Inferior parietal cortex (tissue), 1 donor: ENCODE results near the gene APBA1.

Experiments
- DNase-seq: peaks from one replicate; pipeline ENCODE4 v3.0.0-alpha.2; 2016; ENCODE audit errors: extremely low spot score

Gene APBA1

DNA sequence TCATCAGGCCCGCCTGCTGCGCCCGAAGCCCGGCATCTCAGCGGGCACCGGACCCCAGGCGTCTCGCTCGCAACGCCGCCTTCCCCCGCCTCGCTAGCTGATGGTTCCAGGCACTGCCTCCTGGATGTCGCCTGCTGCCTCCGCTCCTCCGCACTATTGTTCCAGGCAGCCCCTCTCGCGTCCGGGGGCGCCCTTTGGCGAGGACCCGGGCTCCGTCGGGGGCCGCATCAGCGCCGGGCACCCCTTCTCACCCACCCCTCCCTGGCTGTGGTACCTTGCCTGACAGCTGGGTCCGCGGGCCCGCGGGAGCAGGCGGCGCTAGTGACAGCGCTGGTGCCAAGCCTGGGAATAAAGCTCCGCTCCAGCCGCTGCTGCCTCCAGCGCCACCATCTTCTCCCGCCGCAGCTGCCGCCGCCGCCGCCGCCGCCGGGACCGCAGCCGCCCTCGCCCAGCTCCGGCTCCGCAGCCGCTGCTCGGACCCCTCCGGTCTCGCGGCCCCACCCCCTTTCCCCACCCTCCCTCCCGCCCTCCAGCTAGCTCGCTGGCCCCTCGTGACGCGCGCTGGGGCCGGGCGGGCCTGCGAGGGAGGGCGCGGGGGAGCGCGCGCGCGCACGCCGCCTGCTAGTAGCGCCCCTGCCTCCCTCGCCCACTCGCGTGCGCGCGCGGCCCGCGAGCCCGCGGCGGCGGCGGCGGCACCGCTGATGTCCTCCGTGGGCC lies at the start of gene APBA1:
Gene APBA1, minus strand, starts transcription at position 493 of the 717 bp plus-strand sequence.
- peak; percentile 67 for DNase-seq

DNA sequence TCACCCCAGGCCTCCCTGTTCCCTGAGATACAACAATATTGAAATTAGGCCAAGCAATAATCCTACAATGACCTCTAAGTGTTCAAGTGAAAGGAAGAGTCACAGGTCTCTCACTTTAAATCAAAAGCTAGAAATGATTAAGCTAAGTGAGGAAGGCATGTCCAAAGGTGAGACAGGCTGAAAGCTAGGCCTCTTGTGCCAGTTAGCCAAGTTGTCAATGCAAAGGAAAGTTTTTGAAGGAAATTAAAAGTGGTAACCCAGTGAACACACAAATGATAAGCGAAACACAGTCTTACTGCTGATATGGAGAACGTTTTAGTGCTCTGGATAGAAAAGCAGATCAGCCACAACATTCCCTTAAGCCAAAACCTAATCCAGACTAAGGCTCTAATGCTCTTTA lies 47.8 kb upstream of the APBA1 start:
- no peak for DNase-seq

DNA sequence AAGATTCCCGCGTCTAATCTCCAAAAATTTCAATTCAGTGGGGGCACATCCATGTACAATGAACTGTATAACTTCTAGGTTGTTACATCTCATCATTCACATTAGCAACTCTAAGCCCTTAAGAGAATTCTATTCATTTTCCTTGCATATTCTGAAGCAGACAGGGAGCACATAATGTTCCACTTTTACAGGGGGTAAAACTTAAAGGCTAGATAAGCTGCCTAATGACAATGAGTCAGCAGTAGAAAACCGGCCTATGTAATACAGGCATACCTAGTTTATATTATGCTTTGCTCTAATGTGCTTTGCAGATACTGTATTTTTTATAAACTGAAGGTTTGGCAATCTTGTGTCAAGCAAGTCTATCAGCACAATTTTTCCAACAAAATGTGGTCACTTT lies 47.2 kb upstream of the APBA1 start:
- no peak for DNase-seq

DNA sequence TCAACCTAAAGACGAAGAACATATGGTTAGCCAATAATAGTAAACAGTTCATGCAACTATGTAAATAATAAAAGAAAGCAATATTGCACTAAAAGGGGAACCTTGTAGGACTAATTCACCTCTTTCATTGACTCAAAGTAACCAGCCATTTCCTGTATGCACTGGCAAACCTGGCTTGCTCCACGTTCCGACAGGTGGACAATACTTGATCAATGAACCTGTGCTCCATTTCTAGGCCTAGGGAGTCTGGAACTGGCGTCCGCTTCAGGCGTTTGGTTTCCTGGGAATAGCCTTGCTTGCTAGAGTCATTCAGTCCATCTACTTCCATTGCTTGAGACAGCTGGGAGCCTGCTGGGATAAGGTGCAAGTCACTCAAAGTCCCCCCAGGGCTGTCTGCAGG lies 46.0 kb upstream of the APBA1 start:
- no peak for DNase-seq

DNA sequence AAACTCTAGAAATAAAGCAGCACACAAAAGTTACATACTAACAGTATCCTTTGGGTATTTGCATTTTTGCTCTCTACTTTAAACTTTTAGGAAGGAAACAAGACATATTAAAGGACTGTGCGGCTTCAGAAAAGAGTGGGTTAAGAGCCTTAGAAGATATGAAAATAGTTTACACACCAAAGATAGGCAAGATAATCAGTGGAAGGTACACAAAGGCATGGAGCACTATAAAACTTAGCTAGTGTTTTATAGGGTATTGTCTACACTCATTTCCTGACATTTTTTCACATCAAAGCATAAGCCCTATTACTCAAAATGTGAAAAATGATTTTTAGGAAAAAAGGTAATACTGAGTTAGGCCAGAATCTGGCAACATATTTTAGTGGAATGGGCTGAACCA lies 43.7 kb upstream of the APBA1 start:
- DNase-seq = no peak

DNA sequence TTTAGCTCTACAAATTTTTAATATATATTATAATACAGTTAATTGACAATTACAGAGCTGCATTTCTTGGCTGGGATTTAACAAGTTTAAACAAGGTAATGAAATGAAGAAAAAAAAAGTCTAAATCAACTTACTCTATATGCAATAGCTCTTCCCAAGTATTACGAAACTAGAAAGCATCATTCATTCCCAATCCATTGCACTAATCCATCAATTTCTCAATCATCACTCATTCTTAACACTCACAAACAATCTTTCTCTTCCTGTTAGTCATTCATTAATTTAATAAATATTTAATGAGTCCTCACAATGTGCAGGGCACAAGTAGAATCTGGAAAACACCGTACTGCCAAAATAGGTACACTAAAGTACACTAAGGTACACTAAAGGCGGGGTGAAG lies 42.9 kb upstream of the APBA1 start:
- DNase-seq = no peak

DNA sequence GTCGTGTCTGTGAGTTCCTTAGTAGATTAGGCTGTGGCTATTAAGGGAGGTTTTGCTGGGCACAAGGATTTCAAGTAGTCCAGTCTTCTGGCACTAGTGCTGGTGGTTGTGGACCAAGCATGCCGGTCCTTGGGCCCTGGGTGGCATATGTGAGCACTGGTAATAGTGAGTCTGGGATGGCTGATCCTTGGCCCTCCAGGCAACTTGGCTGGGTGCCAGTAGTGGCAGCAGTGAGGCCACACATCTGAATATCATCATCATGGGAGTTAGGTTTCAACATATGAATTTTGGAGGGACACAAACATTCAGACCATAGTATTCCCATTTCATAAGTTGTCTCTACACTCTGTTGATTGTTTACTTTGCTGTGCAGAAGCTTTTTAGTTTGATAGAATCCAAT lies 25.3 kb upstream of the APBA1 start:
- DNase-seq = no peak

DNA sequence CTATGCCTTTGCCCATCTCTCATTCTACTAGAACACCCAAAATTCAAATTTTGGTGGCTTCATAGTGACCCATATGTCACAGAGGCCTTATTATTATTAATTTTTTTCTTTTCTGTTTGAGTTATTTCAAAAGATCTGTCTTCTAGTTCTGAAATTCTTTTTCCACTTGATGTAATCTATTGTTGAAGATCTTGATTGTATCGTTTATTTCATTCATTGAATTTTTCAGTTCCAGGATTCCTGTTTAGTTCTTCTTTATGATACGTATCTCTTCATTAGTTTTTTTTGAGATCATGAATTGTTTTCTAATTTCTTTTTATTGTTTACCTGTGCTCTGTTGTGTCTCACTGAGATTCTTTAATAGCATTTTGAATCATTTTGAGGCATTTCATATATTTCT lies 24.6 kb upstream of the APBA1 start:
- no peak for DNase-seq

DNA sequence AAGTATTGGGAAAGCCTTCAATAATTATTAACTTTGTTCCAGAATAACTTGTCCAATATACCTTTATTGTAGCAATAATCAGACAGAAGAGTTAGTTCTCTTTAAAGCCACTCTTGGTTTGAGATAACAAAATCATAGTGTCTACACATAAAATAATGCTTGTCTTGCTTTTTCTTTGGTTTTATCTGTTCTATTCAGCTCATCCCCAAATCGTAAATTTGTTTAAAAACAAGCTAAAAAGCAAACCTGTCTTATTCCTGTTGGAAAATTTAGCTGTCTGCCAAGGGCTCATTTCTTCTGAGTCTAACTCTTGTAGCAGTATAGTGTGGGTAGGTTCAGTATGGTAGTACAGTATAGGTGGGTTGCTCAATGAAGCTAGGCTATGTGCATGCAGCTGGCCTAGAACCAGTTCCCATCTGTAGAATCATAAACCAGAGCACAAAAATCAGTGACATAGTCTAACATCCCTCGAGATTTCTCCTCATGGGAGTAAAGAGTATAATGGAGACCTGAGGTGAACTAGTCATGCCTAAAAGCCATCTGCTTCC lies 17.9 kb upstream of the APBA1 start:
- DNase-seq = no peak

DNA sequence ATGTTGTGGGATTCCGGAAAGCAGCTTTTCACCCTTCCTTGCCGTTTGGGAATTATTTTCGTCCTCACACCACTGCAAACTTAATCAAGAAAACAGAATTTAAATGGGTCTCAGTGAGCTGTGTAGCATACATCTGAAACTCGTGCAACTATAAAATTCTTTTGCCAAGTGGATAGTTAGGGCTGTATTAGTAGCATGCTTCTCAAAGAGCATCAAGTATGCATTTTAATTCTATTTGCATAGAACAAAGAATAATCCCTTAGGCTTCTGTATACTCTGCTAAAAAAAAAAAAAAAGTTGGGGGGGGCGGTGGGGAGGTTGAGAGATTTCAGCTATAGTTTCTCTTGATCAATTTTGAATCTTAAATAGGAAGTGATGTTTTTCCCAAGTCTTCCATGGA lies 11.8 kb upstream of the APBA1 start:
- no peak for DNase-seq

DNA sequence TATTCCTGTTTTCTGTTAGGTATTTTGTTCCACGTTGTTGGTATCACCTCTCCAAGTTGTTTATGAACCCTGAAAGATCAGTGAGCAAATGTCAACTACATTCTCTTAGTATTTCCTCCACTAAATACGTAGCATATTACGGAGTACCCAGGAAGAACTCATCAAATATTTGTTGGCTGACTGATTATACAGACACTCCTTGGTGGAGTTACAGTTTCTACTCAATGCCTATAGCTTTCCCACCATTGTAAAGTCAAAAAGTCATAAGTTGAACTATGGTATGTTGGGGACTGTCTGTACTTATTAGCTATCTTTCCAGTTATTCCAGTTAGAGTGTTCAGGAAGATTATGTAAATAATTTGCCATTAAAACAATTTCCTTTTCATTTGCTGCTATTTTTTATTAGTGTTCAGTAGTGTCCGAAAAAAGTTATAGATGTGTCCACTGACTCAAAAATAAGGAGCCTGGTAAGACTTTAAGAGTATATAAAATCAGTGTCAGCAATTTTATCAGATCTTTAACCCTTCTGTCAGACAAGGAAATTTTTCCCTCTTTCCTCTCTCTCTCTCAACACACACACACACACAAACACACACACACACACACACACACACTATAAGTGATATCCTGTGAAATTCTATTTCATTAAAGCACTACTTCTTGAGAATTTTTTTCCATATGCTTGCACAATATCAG lies 6.8 kb upstream of the APBA1 start:
- DNase-seq = no peak

DNA sequence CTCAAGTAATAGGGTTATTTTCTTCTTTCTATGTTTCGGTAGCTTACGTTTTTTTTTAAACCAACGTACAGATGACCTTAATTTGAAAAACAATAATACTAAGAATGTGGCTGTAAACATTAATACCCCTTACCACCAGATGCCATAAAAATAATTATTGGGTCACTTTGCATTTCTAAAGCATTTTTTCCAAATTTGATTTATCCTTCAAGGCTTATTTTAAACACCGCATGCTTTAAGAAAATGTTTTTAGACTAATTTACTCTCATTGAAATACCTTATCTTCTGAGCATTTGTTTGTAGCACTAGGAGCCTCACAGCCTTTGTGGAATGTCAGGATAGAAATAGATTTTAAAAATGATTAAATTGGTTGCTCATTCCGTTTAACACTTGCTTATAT lies 5.8 kb upstream of the APBA1 start:
- no peak for DNase-seq

DNA sequence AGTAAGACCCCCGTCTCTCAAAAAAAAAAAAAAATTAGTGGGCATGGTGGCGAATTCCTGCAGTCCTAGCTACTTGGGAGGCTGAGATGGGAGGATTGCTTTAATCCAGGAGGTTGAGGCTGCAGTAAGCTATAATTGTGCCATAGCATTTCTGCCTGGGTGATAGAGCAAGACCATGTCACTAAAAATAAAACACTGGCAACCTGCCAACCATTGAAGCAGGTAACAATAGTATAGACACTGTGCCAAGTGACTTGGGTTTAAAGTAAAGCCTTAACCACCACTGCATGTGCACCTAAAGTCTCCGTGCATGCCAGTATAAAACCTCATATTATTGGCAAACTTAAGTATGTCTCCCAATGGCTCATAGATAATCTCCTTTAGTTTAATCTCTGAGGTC lies 3.4 kb upstream of the APBA1 start:
- DNase-seq = no peak

DNA sequence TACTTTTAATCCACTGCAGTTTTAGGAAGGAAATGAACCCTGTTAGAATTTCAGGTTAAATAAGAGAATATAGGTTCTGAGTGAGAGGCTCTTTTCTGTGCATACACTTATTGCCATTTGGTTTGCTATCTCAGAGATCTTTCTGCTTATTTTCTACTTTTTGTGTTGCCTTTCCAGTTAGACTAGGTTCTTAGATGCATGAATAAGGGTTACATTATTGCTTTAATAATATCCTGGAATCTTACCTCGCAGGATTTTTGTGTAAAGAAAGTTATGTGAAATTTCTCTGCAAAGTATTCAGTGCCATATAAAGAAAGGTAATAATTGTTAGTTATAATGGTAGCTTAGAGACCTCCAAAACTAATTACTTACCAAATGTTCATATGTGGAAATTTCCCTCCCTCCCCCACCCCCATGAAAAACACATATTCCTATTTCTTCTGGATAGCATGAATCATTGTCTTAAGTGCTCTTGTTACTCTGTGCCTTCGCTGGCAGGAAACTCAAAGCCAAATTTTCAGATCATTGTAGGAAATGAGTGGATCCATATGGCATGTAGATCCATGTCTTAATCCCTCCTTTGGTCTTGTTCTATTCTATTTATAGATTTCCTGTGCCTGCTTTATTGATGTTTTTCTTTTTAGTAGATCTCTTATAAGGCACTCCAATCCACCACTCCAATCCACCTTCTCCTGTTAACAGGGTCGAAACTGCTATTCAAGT lies 2.7 kb upstream of the APBA1 start:
- no peak for DNase-seq

DNA sequence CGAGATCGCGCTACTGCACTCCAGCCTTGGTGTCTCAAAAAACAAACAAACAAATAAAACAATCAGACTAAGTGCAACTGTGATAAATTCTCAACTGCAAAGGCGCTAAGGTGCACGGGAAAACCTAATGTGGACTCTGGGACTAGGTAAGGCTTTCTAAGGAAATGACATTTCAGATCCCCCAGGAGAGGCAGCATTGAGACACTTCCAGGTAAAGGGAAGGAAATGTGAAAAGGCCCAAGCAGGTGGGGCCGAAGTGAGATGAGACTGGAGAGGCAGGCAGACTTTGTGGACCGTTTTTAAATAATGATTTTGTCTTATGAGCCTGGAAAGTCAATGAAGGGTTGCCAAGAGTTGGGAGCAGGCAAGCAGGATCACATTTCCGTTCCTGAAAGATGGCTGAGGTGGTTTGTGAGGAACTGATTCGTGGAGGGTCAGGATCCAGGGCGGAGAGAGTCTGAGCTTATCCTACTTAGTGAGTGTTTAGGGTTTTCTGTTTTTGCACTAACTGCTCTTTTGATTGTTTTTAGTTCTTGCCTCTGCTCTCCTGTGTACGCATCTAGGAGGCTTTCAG lies 2.0 kb upstream of the APBA1 start:
- no peak for DNase-seq

DNA sequence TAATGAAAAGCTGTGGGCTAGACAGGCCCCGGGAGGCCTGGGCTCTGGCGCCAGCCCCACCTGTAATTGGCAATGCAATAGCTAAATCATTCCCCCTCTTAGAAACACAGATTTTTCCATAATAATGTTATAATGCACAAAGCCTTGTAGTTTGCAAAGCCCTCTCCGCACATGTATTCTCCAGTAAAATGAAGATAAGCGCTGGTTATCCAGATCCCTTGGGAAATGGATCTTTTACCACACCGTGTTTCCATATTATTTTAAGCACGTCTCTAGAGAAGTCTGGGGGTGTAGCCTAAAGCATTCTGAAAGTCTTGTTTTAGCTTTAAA lies 1.1 kb upstream of the APBA1 start:
- no peak for DNase-seq

DNA sequence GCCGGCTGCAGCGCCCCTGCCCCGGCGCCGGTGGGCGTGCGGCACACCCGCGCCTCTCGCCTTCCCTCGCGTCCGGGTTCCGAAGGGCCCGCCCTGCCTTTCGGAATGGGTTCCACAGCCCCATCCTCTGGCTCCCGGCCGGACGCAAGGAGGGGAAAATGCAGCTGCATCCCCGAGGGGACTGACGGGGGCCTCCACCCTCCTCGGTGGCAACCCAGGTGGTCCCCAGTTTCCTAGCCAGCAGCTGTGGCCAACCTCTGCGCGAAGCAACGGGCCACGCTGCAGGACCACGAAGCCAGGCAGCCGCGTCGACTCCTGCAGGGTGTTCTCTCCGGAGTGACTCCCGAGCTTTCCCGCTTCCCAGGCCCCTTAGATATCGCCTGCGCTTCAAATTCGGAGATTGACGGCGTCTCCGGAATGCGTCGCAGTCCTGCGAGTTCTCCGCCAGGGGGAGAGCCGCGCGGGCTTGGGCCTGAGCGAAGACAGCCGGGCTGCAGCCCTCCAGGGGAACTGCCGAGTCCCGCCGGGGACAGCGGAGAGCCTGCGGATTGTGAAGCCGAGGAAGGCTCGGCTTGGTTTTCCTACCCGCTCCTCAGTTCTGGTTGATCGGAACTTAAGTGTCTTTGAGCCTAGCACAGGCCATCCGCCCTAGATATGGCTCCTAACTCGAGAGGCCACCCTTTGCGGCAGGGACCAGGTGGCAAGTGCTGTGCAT lies 582 bp upstream of the APBA1 start:
- peak; percentile 85 for DNase-seq

DNA sequence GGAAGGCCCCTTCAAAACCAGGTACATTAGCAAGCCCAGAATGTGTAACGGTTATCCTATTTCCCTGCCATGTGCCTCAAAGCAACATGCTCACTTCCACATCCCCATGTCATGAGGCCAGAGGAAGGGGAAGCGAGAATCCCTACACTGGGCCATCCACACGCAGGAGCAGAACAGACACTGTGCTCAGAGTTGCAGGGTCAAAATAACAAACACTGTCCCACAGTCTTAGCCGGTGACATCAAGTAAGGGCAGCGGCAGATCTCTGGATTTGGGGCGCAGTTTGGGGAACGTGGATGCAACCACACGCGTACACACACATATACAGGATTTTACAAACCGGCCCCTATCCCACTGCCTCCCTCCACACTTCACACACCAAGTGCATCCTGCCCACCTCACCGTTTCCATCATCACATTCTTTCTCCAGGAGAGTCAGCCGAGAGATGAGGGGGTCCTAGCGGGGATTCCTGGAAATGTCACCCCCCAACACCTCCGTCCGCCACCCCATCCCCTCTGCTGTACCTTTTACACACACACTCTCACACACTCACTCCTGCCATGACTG lies 776 bp downstream of the APBA1 start:
- DNase-seq = peak; percentile 60

DNA sequence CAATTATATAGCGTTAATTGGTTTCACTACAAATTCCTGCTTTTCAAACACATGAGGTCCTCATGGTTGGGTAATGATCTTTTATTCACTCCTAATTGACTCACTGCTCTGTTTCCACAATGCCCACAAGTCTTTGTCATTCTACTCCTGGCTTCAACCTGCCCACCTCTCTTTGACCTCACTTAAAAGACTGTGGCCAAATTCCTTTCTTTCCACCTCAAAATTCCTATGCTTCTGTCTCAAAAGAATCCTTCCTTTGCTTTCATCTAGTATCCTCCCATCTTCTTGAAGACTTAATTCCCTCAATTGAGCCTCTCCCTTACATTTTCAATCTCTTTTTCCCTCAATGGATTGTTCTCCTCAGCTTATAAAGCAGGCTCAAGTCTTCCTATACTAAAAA lies 4.9 kb downstream of the APBA1 start:
- DNase-seq = no peak

DNA sequence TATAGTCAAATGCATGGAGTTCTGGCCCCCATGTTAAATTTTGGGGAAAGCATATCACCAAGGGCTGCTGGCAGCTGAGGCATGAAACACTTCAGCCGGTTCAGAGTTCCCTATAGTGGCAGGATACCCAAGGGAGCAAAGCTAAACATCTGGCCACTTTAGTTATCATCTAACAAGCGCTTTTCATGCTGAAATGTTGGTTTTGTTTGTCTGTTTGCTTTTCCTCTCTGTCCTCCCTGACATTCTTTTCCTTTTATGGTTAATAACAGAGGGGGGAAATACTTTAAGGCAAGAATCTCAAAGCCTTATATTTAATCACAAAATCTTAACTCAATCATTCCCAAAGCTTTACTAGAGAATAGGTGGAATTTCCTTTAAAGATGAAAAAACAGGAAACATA lies 11.9 kb downstream of the APBA1 start:
- no peak for DNase-seq

DNA sequence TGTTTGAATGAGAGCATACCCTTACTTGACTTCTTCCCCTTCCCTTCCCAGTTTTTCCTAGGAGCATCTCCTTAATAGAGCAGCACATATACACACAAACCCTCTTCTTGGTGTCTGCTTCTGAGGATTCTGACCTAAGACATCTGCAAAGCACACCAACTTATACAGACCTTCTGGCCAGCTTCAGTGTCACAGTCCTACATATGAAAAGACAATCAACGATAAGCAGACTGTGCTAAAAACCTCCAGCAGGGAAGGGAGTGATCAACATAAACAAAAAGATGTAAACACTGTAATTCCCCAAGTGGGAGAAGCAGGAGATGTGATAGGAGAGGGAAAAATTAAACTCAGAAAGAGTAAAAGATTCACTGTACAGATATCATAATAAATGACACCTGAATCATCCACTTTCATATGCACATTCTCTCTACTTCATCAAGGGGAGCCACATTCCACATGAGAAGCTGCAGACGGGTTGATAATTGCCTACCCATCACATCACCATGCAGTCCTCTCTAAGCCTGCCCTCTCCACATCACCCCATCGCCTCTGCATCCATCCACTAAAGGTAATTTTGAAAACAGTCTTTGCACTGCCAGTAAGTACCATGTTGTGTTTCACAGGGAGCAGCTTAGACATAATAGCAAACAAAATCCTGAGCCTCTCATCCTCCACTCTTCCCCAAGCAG lies 13.0 kb downstream of the APBA1 start:
- DNase-seq = no peak
